ENCODE results near the gene UBE2D4.
"Not testable (repeated sequence)": the region's sequence is repeated elsewhere in the genome, so short reads cannot be mapped to it uniquely, and the experiment has no call there.

UBE2D4 gene

DNA sequence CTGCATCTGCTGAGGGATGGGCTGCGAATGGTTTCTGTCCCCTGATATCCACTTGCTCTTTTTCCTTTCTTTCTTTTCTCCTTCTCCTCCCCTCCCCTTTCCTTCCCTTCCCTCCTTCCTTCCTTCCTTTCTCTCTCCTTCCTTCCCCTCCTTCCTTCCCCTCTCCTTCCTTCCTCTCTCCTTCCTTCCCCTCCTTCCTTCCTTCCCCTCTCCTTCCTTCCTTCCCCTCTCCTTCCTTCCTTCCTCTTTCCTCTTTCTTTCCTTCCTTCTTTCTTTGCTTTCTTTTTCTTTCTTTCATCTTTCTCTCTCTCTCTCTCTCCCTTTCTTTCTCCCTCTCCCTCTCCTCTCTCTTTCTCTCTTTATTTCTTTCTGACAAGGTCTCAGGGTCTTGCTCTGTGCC lies 51.3 kb downstream of the UBE2D4 start:
- TF ChIP-seq, protein P1, sequence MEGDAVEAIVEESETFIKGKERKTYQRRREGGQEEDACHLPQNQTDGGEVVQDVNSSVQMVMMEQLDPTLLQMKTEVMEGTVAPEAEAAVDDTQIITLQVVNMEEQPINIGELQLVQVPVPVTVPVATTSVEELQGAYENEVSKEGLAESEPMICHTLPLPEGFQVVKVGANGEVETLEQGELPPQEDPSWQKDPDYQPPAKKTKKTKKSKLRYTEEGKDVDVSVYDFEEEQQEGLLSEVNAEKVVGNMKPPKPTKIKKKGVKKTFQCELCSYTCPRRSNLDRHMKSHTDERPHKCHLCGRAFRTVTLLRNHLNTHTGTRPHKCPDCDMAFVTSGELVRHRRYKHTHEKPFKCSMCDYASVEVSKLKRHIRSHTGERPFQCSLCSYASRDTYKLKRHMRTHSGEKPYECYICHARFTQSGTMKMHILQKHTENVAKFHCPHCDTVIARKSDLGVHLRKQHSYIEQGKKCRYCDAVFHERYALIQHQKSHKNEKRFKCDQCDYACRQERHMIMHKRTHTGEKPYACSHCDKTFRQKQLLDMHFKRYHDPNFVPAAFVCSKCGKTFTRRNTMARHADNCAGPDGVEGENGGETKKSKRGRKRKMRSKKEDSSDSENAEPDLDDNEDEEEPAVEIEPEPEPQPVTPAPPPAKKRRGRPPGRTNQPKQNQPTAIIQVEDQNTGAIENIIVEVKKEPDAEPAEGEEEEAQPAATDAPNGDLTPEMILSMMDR (IDR thresholded peaks at IDR 0.05; ENCODE audit: low read depth, low read length) = no peak
- H3K27me3 ChIP-seq (ENCODE audit: insufficient read depth, low read depth, severe bottlenecking) = no peaks in the 10 kb centered on the region
- H3K4me3 ChIP-seq (ENCODE audit: low read depth, low read length) = no peak overlapping the region
- DNase-seq = no peak
- H3K27ac ChIP-seq = no peak overlapping the region
- H3K36me3 ChIP-seq = no peaks in the 10 kb centered on the region
- no peaks in the 10 kb centered on the region for H3K9me3 ChIP-seq (ENCODE audit: severe bottlenecking)

DNA sequence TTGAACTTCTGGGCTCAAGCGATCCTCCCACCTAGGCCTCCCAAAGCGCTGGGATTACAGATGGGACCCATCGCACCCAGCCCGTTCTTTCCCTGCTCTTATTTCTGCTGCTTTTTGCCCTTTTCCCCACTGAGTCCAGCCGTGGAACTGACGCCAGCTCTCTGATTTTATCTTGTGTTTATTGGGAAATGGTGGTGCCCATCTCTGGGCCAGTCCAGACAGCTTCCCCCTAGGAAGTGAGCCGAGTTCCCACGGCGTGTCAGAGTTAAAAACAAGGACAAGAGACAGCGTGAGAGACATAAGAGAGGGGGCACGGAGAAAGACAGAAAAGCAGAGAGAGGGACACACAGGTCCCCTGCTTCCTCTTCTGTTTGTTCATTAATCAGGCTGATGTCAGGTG lies 51.9 kb downstream of the UBE2D4 start:
- not testable (repeated sequence) for H3K9me3 ChIP-seq (ENCODE audit: severe bottlenecking); H3K4me3 ChIP-seq (ENCODE audit: low read depth, low read length); H3K27me3 ChIP-seq (ENCODE audit: insufficient read depth, low read depth, severe bottlenecking); H3K27ac ChIP-seq; DNase-seq; H3K36me3 ChIP-seq

- not testable (repeated sequence) for H3K9me3 ChIP-seq (ENCODE audit: severe bottlenecking); H3K27me3 ChIP-seq (ENCODE audit: insufficient read depth, low read depth, severe bottlenecking); H3K4me3 ChIP-seq (ENCODE audit: low read depth, low read length); DNase-seq; H3K27ac ChIP-seq; H3K36me3 ChIP-seq
Measured at GRCh38 chr7:43982848-43983247, 56.6 kb downstream of the UBE2D4 start.

GRCh38 chr7:43983736-43984135 lies 57.5 kb downstream of the UBE2D4 start:
- H3K27ac ChIP-seq; H3K4me3 ChIP-seq (ENCODE audit: low read depth, low read length); DNase-seq; H3K36me3 ChIP-seq; H3K9me3 ChIP-seq (ENCODE audit: severe bottlenecking); H3K27me3 ChIP-seq (ENCODE audit: insufficient read depth, low read depth, severe bottlenecking): not testable (repeated sequence)

DNA sequence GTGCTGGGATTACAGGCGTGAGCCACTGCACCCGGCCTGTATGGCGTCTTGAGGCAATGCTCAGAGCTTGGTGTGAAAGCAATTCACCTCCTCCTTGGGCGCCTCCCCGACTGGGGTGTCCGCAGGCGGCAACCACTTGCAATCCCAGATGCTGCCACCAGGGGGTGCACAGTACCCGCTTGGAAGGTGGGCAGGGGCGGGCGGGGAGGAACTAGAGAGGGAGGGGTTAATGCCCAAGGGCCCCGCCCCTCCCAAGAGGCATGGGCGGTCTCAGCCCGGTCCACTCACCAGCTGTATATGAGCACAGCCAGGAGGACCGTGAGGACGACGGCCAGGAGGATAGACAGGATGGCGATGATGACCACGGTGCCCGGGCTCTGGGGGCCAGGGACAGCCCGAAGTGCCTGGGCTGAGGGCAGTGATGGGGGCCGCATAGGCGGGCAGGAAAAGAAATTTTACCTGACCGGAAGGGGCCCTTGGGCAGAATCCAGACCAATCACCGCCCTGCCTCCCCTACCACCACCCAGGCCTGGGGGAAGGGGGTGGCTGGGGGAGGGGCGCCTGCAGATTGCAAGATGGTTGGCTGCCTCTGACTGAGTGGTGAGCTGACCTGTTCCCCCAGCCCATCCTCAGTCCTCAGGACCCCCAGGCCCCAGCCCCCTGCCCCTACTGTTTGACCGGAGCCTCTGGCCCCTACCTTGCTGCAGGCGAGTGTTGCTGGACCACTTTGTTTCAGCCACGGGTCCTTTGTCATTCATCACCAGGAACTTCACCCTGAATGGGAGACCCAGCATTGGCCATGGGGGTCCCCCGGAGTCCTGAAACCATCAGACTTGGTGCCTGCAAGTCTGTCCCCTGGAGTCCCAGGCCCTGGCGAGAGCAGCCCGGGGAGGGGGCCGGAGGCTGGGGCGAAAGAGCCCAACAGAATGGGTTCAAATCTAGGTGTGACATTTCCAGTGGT lies 59.9 kb downstream of the UBE2D4 start:
- H3K36me3 ChIP-seq; H3K27ac ChIP-seq; H3K4me3 ChIP-seq (ENCODE audit: low read depth, low read length); H3K27me3 ChIP-seq (ENCODE audit: insufficient read depth, low read depth, severe bottlenecking); H3K9me3 ChIP-seq (ENCODE audit: severe bottlenecking): not testable (repeated sequence)
- peak; percentile 89 for DNase-seq
- TF ChIP-seq, protein P1 (IDR thresholded peaks at IDR 0.05; ENCODE audit: low read depth, low read length) = peak; percentile 57

- not testable (repeated sequence) for H3K9me3 ChIP-seq (ENCODE audit: severe bottlenecking); H3K4me3 ChIP-seq (ENCODE audit: low read depth, low read length); DNase-seq; H3K27me3 ChIP-seq (ENCODE audit: insufficient read depth, low read depth, severe bottlenecking); H3K27ac ChIP-seq; H3K36me3 ChIP-seq
Measured at GRCh38 chr7:43987476-43987875, 61.2 kb downstream of the UBE2D4 start.

DNA sequence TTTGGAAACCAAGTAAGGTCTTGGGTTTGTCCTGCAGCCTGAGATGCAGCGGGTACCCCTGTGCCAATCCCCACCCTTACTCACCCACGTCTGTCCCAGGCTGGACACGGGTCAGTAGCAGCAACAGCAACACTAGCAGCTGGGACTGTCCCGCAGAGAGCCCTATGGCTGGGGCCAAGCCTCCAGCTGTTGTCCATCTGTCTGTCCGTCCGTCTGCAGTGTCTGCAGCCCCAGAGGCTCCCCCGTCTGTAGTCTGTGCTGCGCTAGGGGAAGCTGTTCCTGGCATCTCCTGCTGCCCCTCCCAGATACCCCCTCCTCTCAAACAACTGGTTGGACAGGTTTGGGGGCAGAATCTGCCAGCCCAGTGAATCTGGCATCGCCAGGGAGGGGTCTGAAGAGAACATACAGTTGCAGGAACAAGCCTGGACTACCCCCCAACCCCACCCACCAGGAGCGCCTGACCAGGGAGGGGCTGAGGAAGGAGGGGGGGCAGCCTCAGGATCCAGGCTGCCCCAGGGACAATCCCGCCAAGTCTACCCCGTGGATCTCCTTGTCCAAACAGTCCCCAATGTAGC lies 63.9 kb downstream of the UBE2D4 start:
- not testable (repeated sequence) for DNase-seq; H3K36me3 ChIP-seq; H3K4me3 ChIP-seq (ENCODE audit: low read depth, low read length); H3K9me3 ChIP-seq (ENCODE audit: severe bottlenecking); H3K27ac ChIP-seq; H3K27me3 ChIP-seq (ENCODE audit: insufficient read depth, low read depth, severe bottlenecking)

GRCh38 chr7:43990829-43991228 lies 64.6 kb downstream of the UBE2D4 start:
- H3K36me3 ChIP-seq; H3K4me3 ChIP-seq (ENCODE audit: low read depth, low read length); DNase-seq; H3K9me3 ChIP-seq (ENCODE audit: severe bottlenecking); H3K27me3 ChIP-seq (ENCODE audit: insufficient read depth, low read depth, severe bottlenecking); H3K27ac ChIP-seq: not testable (repeated sequence)

- H3K27me3 ChIP-seq (ENCODE audit: insufficient read depth, low read depth, severe bottlenecking); DNase-seq; H3K9me3 ChIP-seq (ENCODE audit: severe bottlenecking); H3K4me3 ChIP-seq (ENCODE audit: low read depth, low read length); H3K27ac ChIP-seq; H3K36me3 ChIP-seq: not testable (repeated sequence)
Measured at GRCh38 chr7:43992896-43993295, 66.7 kb downstream of the UBE2D4 start.

DNA sequence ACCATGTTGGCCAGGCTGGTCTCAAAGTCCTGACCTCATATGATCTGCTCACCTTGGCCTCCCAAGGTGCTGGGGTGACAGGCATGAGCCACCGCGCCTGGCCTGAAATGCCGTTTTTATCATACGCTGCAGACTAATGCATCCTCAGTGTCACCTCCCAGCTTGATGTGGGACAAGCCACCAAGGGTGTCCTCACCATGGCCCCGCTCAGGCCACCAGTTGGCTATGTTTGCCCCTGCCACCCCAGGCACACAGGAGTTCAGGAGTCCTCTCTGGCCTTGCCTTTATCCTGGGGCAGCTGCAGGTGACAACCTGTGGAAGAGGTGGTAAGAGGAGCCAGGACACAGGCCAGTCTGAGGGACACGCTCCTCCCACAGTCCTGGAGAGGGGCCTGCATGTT lies 68.4 kb downstream of the UBE2D4 start:
- H3K27ac ChIP-seq; H3K27me3 ChIP-seq (ENCODE audit: insufficient read depth, low read depth, severe bottlenecking); H3K4me3 ChIP-seq (ENCODE audit: low read depth, low read length); DNase-seq; H3K36me3 ChIP-seq; H3K9me3 ChIP-seq (ENCODE audit: severe bottlenecking): not testable (repeated sequence)

DNA sequence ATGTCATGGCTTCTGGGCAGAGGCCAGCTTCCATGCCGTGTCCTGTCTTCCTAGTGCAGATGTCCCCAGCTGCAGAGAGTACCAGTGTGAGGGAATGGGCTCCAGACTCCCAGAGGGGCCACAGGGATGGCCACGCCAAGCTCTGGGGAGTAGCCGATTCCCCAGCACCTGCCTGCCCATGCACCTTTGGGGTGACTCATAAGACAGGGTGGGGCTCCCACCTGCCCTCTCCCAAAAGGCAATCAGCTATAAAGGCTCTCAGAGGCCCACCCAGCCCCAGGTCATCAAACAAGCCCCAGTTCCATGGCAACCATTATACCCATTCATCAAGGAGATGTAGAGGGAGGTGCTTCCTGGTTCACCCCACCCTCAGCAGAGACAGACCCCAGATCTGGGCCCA lies 71.3 kb downstream of the UBE2D4 start, which contains the start of gene SPDYE1:
SPDYE1 (plus strand) TSS at position 366 of the 400 bp plus-strand sequence. CDS start 2,053 bp downstream, outside the sequence.
- not testable (repeated sequence) for H3K4me3 ChIP-seq (ENCODE audit: low read depth, low read length); DNase-seq; H3K9me3 ChIP-seq (ENCODE audit: severe bottlenecking); H3K27me3 ChIP-seq (ENCODE audit: insufficient read depth, low read depth, severe bottlenecking); H3K36me3 ChIP-seq; H3K27ac ChIP-seq
